Glomerular visceral epithelial cell (primary cell): ENCODE data around the gene SLC25A18.

Source experiments
- DNase-seq: peaks from one replicate; pipeline ENCODE4 v3.0.0-alpha.2; 2016; ENCODE audit errors: extremely low spot score

SLC25A18 gene

DNA sequence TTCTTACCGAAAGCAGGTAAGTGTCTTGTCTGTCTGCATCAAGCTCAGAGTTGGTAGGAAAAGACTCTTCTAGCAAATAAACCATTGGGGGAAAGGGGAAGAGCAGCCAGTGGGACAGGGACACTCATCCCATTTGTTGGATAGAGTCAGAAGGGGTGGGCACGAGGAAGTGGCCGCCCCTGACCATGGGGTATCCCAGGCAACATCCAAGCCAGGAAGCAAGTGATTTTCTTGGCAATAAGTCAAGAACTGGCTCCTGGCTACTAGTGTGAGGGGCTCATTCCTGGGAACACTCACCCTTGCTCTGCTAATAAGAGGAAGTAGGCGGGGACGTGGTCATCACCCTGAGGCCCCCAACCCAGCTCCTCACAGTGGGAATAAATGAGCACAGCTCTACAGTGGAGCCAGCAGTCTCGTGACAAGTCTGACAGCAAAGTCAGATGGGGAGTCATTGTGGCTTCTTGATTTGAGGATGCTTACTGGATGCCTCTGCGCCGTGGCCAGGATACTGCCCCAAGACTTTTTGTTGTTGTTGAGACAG is 6.7 kb downstream of the SLC25A18 start:
- DNase-seq, result peak; percentile 26

DNA sequence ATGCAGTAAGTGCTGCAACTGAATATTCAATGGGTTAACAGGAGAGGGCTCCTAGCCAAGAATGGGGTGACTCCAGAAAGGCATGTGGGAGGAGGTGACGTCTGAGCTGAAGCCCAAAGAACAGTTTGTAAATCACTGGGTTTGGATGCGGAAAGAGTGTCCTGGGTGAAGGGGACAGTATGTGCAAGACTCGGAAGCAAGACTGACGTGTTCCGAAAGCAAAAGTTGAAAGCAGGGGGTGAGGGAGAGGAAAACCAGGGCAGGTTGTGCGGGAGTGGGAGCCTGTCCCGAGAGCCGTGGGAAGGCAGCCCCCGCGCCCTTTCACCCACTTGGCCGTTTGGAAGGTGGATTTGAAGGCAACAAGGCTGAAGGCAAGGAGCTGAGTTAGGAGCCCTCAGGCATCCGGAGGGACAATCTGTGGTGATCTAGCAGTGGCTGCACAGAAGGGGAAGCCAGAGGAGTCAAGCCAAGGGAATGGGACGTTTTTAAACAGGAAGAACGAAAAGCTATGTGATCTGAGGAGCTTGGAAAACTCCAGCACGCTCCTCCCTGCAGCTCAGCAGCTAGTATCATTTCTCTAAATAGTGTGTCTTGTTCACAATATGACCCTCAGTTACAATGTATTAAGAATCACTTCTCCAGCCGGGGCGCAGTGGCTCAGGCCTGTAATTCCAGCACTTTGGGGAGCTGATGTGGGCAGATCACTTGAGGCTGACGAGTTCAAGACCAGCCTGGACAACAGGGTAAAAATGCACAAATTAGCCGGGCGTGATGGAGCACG is 7.7 kb downstream of the SLC25A18 start:
- DNase-seq, result no peak

DNA sequence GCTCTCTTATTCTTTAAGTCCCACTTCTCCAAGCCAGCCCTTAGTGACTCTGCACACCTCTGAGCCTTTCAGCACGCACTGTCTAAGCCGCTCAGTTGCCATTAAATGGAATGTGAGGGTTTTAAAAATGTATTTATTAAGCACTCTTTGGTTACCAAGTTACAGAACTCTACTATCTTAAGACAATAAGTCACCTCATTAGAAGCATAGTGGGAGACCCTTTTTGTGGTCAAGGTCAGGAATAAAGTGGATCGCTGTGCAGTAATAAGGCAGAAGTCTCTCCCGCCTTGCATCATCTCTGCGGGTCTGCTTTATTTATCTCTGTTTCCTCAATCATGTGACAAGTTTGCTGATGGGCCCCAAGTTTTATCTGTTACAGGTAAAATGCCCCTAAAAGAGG is 11.9 kb downstream of the SLC25A18 start:
- peak; percentile 22 for DNase-seq

DNA sequence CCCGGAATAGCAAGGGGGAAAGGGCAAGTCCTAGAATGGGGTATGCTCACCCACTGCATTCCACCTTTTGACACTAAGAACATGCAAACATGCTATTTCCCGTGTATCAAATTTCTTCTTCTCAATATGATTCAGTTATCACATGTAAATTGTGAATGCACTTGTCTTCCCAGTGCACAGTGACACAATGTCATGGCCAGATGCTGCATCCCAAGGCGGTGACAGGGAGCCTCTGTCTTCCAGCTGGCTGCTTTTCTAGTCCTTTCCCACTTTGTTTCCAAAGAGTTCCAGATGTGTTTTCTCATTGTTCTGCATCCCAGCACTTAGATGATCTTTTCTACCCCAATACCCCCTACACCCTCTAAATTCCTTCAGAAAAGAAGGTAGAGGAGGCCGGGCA is 12.4 kb downstream of the SLC25A18 start:
- no peak for DNase-seq

DNA sequence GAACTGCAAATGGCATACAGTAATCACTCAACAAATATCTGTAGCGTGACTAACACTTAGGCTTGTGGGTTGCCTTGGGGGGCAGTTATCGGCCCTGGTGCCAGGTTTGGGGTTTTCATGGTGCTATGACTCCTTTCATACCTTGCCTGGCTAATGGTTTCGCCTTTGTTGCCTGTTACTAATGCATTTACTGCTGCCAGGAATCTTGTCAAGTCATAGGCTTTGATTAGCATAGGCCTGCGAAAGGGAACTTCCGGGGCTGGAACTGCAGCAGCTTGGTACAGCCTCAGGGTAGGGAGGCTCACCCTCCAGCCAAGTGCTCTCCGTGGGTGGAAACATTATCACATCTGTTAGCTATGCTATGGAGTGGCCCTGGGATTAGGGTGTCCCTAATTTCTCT is 13.2 kb downstream of the SLC25A18 start:
- DNase-seq, result peak; percentile 94

DNA sequence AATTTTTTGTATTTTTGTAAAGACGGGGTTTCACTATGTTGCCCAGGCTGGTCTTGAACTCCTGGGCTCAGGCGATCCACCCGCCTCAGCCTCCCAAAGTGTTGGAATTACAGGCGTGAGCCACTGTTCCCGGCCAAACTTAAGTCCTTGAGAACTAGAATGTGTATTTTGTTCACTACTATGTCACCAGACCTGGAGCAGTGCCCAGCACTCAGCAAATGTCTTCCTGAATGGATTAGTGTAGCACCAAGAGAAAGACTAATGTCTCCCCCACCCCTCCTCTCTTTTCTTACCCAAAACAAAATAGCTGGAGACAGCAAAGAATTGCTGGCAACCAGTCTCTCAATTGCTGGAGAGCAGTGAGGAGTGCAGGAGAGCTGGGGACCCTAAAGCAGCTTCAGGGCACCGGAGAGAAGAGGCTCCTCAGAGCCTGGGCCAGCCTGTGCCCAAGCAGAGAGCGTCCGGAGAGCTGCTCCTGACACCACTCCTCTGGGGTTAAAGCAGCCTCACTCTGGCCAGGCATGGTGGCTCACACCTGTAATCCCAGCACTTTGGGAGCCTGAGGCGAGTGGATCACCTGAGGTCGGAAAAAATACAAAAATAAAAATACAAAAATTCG is 14.9 kb downstream of the SLC25A18 start:
- DNase-seq, result no peak

DNA sequence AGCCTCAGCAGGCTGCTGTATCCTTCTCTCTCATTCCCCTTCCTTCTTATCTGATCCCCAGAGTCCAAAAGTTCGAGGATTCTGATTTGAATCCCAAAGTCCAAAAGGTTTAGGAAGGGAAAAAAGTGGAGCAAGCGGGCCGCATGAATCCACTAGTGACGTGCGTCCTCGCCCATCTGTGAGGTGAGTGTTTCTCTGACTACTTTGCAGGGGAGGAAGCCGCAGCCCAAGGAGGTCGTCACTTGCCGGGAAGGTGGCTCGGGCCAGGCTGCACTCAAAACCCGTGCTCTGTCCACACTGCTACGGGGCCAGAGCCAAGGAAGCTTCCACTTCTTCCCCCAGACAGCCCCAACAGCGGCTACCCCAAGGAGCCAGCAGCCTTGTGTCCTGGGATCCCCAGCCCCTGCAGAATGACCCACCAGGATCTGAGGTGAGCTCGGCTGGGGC is 16.3 kb downstream of the SLC25A18 start:
- no peak for DNase-seq

DNA sequence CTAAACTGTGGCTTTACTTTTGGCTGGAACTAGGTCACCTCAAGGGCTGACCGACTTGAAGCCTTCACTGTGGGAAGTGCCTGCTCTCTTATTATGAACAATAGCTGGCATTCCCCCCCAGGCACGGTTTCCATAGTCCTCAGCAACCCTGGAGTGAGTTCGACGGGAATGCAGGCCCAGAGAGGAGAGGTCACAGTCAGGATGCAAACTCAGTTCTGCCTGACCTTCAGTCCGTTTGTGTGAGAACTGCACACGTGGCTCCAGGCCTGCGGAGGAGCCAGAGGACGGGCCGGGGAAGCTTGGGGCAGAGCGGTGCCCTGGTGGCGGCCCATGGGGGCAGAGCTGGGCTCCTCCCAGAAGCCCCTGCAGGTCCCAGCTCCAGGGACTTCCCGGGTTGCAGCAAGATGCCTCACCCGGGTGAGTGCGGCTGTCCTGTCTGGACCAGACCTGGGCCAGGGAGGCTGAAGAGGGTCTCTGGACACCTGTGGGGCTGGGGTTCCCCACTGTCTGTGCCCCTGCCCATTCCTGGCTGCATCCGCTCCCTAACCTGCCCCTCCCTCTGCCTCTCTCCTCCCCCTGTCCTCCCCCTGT is 17.2 kb downstream of the SLC25A18 start:
- DNase-seq, result no peak

DNA sequence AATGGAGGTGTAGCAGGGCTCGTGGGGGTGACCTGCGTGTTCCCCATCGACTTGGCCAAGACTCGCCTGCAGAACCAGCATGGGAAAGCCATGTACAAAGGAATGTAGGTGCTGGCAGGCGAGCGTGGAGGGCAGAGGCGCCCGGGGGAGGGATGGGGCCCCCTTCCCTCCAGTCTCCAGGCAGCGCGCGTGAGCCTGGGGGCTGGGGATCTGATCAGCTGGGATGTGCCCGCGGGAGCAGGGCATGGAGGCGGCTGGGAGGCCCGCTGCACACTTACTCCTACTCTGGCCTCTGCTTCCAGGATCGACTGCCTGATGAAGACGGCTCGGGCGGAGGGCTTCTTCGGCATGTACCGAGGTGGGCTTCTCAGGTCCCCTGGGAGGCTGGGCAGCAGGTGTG is 17.8 kb downstream of the SLC25A18 start:
- no peak for DNase-seq

DNA sequence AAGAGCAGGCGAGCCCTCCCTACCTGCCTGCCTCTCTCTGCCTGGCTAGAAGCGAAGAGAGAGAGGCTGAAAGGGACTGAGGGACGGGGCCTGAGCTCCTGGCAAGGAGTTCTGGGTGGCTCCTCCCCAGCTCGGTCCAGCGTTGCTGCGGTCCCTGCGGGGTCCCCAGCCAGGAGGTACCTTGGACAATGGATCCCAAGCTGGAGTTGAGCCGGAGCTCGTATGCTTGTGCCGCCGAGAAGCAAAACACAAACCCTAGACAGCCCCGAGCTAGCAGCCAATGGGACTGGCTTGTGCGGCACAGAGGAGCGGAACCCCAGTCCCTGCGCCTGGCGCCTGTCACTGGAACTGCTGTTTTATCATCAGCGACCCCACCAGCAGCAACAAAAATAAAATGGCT is 18.3 kb downstream of the SLC25A18 start:
- no peak for DNase-seq

DNA sequence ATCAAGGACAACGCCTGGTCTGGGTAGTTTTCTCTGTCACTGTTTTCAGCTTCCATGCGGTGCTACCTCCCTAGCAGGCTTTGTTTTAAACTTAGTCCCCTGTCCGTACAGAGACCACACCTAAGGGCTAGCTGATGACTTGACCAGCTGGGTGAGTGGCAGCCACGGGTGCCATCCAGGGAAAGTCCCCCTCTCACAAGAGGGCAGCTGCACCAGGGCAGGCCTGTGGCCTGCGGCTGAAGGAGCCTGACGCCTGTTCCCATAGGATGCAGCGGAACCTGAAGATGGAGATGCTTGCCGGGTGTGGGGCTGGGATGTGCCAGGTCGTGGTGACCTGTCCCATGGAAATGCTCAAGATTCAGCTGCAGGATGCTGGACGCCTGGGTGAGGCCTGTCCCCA is 19.9 kb downstream of the SLC25A18 start:
- DNase-seq, result no peak

DNA sequence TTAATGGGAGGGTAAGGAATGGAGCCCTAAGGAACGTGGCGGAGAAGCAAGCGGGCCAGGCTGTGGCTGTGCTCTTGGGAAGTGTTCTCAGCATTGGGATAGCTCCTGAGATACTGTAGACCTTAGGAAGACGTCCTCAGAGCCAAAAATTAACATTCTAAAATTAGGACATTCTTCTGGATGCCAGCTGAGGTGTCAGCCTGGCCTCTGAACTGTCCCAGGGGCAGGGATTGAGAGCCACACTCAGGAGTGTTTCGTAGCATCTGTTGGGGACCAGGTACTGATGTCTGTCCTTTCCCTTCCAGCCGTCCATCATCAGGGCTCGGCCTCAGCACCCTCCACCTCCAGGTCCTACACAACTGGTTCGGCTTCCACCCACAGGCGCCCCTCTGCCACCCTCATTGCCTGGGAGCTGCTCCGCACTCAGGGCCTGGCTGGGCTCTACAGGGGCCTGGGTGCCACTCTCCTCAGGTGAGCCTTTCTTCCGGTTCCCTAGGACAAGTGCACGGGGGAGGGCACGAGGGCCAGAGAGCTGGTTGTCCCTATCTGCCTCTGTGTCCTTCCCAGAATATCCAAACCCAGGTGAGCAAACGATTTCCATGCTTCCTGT is 23.6 kb downstream of the SLC25A18 start:
- DNase-seq, result no peak

DNA sequence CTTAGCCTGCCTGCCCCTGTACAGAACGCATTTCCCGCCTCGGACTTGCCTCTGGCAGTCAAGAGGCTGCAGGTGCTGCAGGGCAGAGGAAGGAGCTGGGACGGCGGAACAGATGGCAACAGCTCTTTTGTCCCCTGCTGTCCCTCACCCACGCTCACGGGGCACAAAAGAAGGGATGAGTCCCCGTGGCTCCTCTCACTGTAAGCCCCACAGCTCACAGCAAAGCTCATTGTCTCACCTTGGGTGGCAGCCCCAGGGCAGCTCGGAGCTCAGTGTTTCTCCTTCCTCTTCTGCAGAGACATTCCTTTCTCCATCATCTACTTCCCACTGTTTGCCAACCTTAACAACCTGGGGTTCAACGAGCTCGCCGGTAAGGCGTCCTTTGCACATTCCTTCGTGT is 24.3 kb downstream of the SLC25A18 start:
- no peak for DNase-seq

DNA sequence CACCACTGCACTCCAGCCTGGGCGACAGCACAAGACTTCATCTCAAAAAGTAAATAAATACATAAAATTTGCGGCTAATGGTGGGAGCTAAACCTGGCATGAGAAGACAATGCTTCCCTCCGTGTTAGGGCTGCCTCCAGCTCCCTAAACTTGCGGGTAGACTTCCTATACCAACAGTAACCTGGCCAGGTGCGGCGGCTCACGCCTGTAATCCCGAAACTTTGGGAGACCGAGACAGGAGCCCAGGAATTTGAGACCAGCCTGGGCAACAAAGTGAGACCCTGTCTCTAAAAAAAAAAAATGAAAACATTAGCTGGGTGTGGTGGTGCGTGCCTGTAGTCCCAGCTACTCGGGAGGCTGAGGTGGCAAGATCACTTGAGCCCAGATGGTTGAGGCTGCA is 25.3 kb downstream of the SLC25A18 start:
- no peak for DNase-seq

DNA sequence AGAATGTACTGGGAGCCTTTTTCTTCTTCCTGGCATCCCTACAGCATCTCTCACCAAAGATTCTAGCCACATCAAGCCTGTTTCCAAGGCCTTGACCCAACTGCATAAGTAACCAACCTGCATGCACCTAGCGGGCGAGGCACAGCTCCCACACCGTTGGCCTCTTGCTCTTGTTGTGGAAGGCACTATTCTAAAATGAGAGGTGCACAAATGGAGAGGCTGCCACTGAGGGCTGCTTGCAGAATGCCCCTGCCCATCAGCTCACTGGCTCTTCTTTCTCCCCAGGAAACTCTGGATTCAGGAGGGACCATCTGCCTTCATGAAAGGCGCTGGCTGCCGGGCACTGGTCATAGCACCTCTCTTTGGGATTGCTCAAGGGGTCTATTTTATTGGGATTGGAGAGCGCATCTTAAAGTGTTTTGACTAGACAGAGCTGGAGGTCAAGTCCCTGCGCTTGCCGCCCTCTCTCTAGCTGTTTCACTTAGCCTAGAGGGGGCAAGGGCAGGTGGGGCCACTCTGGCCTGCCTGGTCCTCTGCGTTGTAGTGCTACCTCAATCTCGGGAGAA is 26.6 kb downstream of the SLC25A18 start:
- DNase-seq, result no peak

DNA sequence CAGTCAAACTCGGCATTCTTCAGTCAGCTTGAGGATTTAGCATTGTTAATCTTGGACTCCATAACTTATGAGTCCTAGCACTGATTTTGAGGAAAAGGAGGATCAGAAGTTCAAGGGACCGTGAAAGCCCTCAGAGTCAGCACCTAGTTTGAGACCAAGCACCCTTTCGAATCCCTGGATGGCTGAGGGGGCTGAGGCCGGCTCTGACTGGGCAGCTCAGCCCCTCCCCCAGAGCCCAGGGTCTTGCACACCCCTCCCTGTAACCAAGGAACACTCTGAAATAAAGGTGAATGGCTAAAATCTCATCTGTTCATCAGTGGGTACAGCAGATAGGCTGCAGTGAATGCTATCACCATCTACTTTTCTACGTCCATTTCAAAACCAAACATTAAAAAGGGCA is 27.3 kb downstream of the SLC25A18 start:
- no peak for DNase-seq

DNA sequence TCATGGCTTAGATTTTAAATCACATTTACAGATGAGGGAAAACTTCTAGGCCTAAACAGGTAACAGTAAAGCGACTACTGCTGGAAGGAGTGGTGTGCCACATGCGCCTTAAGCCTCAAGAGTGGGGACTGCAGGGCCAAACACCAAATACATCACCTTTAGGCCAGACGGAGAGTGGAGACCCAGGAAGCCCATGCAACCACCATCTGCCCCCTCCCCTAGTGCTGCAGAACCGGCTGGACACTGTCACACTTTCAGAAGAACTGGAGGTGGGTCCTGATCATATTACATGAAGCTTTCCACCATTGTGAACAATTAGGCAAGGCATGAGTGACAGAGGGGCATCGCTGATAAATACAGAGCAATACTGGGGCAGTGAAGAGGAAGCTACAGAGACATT is 28.9 kb downstream of the SLC25A18 start:
- no peak for DNase-seq

DNA sequence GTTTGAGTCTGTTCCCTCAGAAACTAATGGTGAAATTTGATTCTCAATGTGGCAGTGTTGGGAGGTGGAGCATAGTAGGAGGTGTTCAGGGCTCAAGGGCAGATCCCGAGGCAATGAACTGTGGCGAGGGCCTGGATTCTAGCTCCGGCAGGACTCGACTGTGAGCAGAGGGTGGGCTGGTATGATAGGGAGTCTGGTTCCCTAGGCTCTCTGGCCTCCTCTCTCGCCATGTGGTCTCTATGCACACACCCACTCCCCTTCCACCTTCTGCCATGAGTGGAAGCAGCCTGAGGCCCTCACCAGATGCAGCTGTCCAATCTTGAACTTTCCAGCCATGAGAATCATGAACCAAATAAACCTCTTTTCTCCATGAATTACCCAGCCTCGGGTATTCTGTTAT is 32.9 kb downstream of the SLC25A18 start:
- DNase-seq, result no peak

DNA sequence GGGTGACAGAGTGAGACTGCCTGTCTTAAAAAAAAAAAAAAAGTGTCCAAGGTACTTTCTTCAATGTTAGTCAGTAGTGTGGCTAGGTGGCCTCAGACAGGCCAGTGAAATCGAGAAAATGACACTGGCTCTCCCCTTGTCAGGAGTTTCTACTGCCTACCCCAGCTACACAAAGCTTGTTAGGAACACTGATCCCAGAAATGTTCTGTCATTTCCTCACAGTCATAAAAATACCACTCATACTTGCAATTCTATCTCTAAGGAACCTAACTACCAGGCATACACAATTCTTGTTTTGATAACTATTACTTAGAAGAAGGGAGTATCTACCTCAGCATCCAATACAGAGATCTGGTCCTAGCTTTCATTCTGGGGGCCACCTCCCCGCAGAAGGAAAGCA is 33.9 kb downstream of the SLC25A18 start:
- no peak for DNase-seq

DNA sequence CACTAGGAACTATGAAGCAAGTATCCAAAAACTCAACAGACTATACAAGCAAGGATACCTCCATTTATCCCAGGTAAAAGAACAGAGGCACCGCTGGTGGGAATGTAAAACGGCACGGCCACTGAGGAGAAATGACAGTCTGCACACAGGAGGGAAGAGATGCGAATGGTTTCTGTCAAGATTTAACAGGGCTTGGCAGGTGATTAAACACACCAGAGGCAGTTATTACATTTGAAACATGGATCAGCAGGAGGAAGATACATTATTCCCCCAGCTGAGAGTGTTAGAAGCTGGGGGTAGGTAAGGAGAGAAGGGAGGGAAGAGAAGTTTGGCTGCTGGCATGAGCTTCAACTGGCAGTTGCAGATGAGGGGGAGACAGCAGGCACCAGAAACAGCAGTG is 35.0 kb downstream of the SLC25A18 start:
- no peak for DNase-seq

DNA sequence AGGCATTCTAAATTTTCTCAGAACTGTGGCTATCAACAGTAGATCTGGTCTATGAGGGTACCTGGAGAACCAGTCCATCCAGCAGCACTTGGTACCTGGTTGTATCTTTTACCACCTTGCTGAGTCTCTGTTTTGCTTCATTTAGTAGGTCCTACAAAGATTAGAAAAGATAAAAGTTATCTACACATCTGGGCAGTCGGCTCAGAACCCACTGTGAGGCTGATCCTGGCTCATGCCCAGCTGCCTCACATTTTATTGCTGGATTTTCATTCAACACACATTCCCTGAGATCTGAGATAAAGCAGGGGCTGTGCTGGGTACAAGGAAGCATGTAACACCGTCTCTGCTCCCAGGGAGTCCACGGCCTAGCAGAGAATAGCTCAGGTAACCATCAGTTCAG is 37.7 kb downstream of the SLC25A18 start:
- no peak for DNase-seq

DNA sequence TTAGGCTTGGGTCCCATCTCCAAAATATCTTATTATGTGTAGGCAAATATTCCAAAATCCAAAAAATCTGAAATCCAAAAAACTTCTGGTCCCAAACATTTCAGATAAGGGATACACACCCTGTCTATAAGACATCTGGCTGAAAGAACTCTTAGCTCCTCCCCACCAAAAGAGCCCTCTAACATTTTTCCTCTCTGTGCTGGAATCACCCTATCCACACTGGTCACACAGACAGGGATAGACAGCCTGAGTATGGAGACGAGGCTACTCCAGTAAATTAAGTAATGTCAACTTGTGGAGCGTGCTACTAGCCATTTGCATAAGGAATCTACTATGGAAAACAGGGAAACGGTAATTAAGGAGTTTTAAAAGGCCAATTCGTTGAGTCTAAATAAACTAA is 40.4 kb downstream of the SLC25A18 start:
- no peak for DNase-seq
